Heart right ventricle (tissue), 16 donors: ENCODE results near the gene NOX5. TPM values are rescaled to one million over a fixed set of nuclear protein-coding genes. Genes with fewer than 3 reads are reported as not detected.

Source experiments
- ATAC-seq, 8 donors: fragments of 200-7000 bp; cut with Tn5 transposase; one replicate each; pipeline ENCODE4 v1.9.1; 2020; ENCODE audit warnings: mild to moderate bottlenecking in 8 of 8, moderate library complexity in 8 of 8, moderate number of reproducible peaks in 1 of 8
- DNase-seq, 2 donors: peaks; one replicate each; pipeline ENCODE4 v3.0.0-alpha.2; 2020
- H3K27ac ChIP-seq, 10 donors: fragments of 200-600 bp; sonication (generic) in 2 of 10; one replicate each; pipeline versions ENCODE4 v1.5.0 to v1.8.0; 2020 to 2022; ENCODE audit warnings: mild to moderate bottlenecking in 3 of 10
- H3K27me3 ChIP-seq, 7 donors: fragments of 200-600 bp; one replicate each; pipeline ENCODE4 v1.8.0; 2021 to 2022; ENCODE audit warnings: mild to moderate bottlenecking in 2 of 7
- H3K36me3 ChIP-seq, 9 donors: fragments of 200-600 bp; sonication (generic) in 1 of 9; one replicate each; pipeline versions ENCODE4 v1.5.0 to v1.8.0; 2020 to 2022; ENCODE audit warnings: mild to moderate bottlenecking in 2 of 9
- H3K4me1 ChIP-seq, 9 donors: fragments of 200-600 bp; sonication (generic) in 1 of 9; one replicate each; pipeline versions ENCODE4 v1.5.0 to v1.8.0; 2020 to 2022; ENCODE audit warnings: mild to moderate bottlenecking in 4 of 9
- H3K4me3 ChIP-seq, 10 donors: fragments of 200-600 bp; sonication (generic) in 2 of 10; one replicate each; pipeline versions ENCODE4 v1.5.0 to v1.8.0; 2020 to 2022; ENCODE audit warnings: mild to moderate bottlenecking in 7 of 10, moderate library complexity in 2 of 10
- H3K9me3 ChIP-seq, 11 donors: fragments of 200-600 bp in 10 of 11; sonication (generic) in 2 of 11; one replicate each; pipeline versions ENCODE4 v1.5.0 to v1.8.0; 2013 to 2022; ENCODE audit warnings: mild to moderate bottlenecking in 2 of 11, control low read depth in 1 of 11, moderate library complexity in 1 of 11
- WGBS, 2 donors: extraction: QIAGEN DNeasy Blood & Tissue Kit; methylation state at CpG; one replicate each; pipeline ENCODE4 v1.1.7; 2013; ENCODE audit warnings: inconsistent platforms in 1 of 2; 5-methylcytosine and 5-hydroxymethylcytosine counted together
- intact Hi-C, 10 donors: fragments of 100-400 bp; cut with DNase I; formaldehyde crosslinking; loops; one replicate each; pipeline versions ENCODE4 v1.11.1 to v1.14.2; 2022
- polyA plus RNA-seq, 2 donors: library from polyadenylated mRNA; stranded (reverse); fragments of 200-250 nt; gene quantifications; one replicate each; pipeline ENCODE4 v1.2.3, GENCODE V29; 2013
- total RNA-seq, 10 donors: library from RNA; stranded (reverse); fragmentation: NEBNext Ultra II Directional in 3 of 10; extraction: Animal tissue kit (Norgen Biotek cat#: 25700) in 3 of 10; gene quantifications; one replicate each; pipeline versions ENCODE4 v1.2.1 to v1.2.4, GENCODE V29; 2021 to 2023
- TF ChIP-seq, protein P1 (sequence below), 9 donors: fragments of 200-600 bp; sonication (generic) in 2 of 9; IDR thresholded peaks; one replicate each; pipeline versions ENCODE4 v1.5.0 to v1.8.0; 2021 to 2022; ENCODE audit warnings: antibody characterized with exemption in 9 of 9, mild to moderate bottlenecking in 5 of 9, moderate library complexity in 1 of 9
- donor health status: Arrhythmogenic right ventricular cardiomyopathy.
- donor health status: ischemic (EF 13 %, LVEDD 7.1; RV severe dilation, severe dysfunction).
- donor health status: healthy with polysubstance abuse.
- donor health status: DM: no; HTN: yes; CAD: no.
- donor health status: DM: no; HTN: no; CAD: no.
- donor health status: ischemic (EF 25% LVEDD 6.9; RV normal size, moderate dysfunction).
- donor health status: ischemic (EF 25% LVEDD 5.7; RV mildly dilated, moderate dysfunction).
- donor health status: healthy.
- donor health status: DM: yes; HTN: yes; CAD: no.
- donor health status: Ischemic cardiomyopathy.
- donor health status: ischemic (EF 35%, LVEDD 5.7; RV mildly dilated, moderate dysfunction).
- donor health status: nonischemic (EF 11% LVEDD 7.7; RV severe dilation, severe dysfunction).
- donor health status: DM: yes; HTN: yes; CAD: no.
- donor health status: PGD.
- donor health status: ischemic (EF 29% LVEDD 5.4; RV normal size, mild dysfunction).
- donor health status: nonischemic (EF 23%, LVEDD 6.1; RV moderate dilation, normal function).

Gene NOX5
- total and polyA plus RNA-seq, 12 donors: 0.06 to 0.37 (median 0.18) TPM; not detected in 4

DNA sequence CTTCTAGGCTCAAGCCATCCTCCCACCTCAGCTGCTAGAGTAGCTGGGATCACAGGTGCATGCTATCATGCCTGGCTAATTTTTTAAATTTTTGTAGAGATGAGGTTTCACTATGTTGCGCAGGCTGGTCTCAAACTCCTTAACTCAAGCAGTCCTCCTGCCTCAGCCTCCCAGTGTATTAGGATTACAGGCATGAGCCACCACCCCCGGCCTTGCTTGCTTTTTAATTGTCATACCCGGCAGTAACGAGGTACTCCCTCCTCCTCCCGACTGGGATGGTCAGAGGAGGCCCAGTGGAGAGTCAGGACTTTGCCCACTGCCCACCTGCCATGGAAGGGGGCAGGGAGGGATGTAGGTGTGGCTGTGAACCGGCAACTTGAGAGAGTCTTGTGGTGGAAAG, 4.5 kb downstream of the NOX5 start:
- ATAC-seq: no peak
- TF ChIP-seq, protein P1, sequence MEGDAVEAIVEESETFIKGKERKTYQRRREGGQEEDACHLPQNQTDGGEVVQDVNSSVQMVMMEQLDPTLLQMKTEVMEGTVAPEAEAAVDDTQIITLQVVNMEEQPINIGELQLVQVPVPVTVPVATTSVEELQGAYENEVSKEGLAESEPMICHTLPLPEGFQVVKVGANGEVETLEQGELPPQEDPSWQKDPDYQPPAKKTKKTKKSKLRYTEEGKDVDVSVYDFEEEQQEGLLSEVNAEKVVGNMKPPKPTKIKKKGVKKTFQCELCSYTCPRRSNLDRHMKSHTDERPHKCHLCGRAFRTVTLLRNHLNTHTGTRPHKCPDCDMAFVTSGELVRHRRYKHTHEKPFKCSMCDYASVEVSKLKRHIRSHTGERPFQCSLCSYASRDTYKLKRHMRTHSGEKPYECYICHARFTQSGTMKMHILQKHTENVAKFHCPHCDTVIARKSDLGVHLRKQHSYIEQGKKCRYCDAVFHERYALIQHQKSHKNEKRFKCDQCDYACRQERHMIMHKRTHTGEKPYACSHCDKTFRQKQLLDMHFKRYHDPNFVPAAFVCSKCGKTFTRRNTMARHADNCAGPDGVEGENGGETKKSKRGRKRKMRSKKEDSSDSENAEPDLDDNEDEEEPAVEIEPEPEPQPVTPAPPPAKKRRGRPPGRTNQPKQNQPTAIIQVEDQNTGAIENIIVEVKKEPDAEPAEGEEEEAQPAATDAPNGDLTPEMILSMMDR (IDR thresholded peaks at IDR 0.05): no peak
- intact Hi-C loops: no loop called here
- no peak for DNase-seq
- no peak overlapping the region for H3K4me3 ChIP-seq
- 73 to 78% methylated on average over 6 of the region's 6 CpGs for WGBS, 2 donors
- no peak overlapping the region for H3K27ac ChIP-seq
- H3K27me3 ChIP-seq: peaks cover 0 to 3% (median 0%) of the 10 kb centered on the region in 7 donors
- H3K36me3 ChIP-seq: no peaks in the 10 kb centered on the region
- H3K9me3 ChIP-seq: no peaks in the 10 kb centered on the region
- no peaks in the 10 kb centered on the region for H3K4me1 ChIP-seq

DNA sequence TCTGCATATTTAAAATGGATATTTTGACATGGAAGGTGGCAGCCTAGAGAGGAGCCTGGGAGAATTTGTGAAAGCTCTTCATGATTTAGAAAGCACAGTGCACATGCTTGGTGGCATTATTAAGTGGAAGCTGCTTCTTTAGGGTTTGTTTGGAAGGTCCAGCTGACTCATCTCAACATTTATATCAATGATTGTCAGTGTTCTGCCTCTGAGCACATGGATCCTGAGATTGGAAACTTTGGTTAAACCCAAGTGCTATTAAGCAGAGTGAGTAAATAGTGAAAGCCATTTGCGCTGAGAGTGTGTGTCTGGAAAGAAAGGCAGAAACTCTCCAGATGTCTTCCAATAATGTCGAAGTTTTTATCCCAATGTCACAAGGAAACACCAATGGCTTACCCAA, 7.4 kb downstream of the NOX5 start:
- H3K36me3 ChIP-seq: no peaks in the 10 kb centered on the region
- H3K4me1 ChIP-seq: no peaks in the 10 kb centered on the region
- TF ChIP-seq, protein P1 (IDR thresholded peaks at IDR 0.05): no peak
- no peak overlapping the region for H3K27ac ChIP-seq
- H3K4me3 ChIP-seq: no peak overlapping the region
- intact Hi-C loops: no loop called here
- 68 to 78% methylated on average over 2 of the region's 2 CpGs for WGBS, 2 donors
- DNase-seq (no peak), ATAC-seq (no peak)
- H3K9me3 ChIP-seq: no peaks in the 10 kb centered on the region
- peaks cover 0 to 5% (median 0%) of the 10 kb centered on the region in 7 donors for H3K27me3 ChIP-seq

DNA sequence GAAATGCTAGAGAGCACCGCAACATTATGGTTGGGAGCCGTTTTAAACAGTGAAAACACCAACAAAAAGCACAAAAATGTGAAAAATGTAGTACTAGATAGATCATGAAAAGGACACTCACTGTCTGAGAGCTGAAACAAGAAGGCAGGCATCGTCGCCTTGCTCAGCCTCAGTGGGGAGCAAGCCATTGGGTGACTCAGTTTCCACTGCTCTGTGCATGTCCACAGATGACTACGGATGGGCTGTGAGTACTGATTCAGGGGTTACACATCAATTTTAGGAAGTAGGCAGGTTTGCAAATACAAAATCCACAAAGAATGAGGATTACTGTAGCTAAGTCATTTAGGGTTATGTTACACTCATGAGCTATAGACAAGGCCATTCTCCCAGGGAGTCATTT, 10.8 kb downstream of the NOX5 start:
- intact Hi-C loops: no loop called here
- H3K27ac ChIP-seq: no peak overlapping the region
- TF ChIP-seq, protein P1 (IDR thresholded peaks at IDR 0.05): no peak
- H3K27me3 ChIP-seq: peaks cover 0 to 5% (median 0%) of the 10 kb centered on the region in 7 donors
- no peaks in the 10 kb centered on the region for H3K36me3 ChIP-seq
- 84 to 88% methylated on average over 5 of the region's 5 CpGs for WGBS, 2 donors
- no peaks in the 10 kb centered on the region for H3K9me3 ChIP-seq
- H3K4me3 ChIP-seq: no peak overlapping the region
- no peaks in the 10 kb centered on the region for H3K4me1 ChIP-seq
- DNase-seq (no peak), ATAC-seq (no peak)

DNA sequence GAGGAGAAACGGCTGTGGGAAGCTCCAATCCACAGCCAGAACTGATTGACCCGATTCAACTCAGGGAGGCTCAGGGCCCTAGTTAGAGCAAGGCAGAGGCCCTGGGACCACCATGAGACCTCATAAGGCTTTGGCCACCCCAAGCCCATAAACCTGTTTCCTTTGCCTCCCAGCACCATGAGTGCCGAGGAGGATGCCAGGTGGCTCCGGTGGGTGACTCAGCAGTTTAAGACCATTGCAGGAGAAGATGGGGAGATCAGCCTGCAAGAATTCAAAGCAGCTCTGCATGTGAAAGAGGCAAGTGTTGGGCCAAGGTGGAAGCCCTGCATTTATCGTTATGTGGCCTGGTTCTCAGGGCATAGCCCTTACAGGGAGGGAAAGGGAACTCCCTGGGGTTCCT, 11.9 kb downstream of the NOX5 start:
- Histone ChIP-seq H3K4me3 (no peak overlapping the region), H3K27me3 (peaks cover 0 to 5% (median 1%) of the 10 kb centered on the region in 7 donors), H3K4me1 (peaks cover 0 to 1% (median 0%) of the 10 kb centered on the region in 9 donors), H3K36me3 (no peaks in the 10 kb centered on the region), H3K27ac (no peak overlapping the region), H3K9me3 (no peaks in the 10 kb centered on the region)
- no peak for DNase-seq
- ATAC-seq: no peak
- TF ChIP-seq, protein P1 (IDR thresholded peaks at IDR 0.05): no peak
- intact Hi-C loops: no loop called here
- 92 to 93% methylated on average over 5 of the region's 5 CpGs for WGBS, 2 donors
